ENCODE data around the gene RAB30.

The RAB30 gene, protein sequence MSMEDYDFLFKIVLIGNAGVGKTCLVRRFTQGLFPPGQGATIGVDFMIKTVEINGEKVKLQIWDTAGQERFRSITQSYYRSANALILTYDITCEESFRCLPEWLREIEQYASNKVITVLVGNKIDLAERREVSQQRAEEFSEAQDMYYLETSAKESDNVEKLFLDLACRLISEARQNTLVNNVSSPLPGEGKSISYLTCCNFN

DNA sequence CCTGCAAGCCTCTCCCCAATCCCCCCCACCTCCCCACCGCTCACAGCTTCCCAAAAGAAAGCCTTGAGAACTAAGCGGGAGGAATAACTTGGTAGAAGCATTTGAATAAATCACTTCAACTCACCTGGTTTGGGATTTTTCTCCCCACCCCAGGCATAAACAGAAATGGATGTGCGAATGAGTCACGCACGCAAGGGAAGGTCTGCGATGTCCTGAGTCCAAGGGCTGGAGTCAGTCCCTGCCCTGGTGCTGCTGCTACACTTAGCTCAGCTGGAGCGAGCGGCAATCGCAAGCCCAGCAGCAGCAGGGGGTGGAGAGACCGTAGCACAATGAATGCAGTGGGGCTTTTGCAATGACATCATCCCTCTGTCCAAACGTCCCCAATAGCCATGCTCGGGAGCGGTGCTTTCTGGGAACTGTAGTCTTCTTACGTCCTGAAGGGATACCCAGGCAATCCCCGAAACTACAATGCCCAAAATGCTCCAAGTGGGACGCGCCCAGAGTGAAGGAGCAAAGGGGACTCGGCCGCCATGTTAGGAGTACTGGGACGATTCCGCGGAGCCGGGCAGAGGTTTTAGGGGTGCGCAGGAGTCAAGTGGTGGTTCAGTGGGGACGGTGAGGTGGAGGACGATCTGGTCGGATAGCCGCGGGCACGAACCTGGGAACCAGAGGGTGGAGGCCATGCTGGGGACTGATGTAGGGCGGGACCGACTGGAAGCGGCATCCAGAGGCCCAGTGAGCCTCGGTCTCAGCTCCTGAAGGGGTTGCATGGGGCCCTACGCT lies at the start of gene RAB30:
Gene RAB30, minus strand, starts transcription at position 331 of the 783 bp plus-strand sequence. CDS start 74,581 bp downstream, outside the sequence.
- peak; percentile 98 for DNase-seq (ENCODE audit: low read depth)

DNA sequence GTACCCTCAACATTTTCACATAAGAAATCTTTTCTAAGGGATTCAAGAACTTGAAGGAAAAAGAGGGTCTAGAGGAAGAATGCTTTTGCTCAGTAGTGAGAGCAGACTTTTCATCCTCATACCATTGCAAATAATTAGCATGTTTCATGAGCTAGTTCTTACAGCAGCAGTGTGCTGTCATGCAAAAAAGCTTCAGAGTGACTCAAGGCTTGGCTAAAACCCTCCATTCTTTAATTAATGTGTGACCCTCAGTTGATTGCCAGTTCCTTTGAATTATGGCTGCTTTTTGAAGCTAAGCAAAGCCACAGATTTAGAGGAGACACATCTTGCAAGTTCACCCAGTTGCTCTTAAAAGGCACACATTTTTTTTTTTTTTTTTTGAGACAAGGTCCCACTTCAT lies 48.6 kb upstream of the RAB30 start:
- no peak for DNase-seq (ENCODE audit: low read depth)

DNA sequence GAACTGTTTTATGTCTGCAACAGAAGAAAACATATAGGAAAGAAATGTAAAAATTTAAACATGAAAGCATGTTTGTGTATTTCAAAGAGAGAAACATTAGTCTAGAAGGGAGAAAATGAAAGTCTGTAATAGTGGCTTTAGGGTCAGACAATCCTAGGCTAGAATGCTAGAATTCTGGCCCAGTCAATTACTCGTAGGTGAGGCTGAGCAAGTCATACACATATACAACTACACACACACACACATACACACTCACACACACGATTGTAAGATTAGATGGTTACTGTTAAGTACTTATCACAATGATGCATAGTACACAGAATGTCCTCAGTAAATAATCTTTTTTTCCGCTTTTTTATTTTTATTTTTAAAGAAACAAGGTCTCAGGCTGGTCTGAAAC lies 47.5 kb upstream of the RAB30 start:
- no peak for DNase-seq (ENCODE audit: low read depth)

GRCh38 chr11:83118814-83119213 lies 47.1 kb upstream of the RAB30 start:
- no peak for DNase-seq (ENCODE audit: low read depth)

DNA sequence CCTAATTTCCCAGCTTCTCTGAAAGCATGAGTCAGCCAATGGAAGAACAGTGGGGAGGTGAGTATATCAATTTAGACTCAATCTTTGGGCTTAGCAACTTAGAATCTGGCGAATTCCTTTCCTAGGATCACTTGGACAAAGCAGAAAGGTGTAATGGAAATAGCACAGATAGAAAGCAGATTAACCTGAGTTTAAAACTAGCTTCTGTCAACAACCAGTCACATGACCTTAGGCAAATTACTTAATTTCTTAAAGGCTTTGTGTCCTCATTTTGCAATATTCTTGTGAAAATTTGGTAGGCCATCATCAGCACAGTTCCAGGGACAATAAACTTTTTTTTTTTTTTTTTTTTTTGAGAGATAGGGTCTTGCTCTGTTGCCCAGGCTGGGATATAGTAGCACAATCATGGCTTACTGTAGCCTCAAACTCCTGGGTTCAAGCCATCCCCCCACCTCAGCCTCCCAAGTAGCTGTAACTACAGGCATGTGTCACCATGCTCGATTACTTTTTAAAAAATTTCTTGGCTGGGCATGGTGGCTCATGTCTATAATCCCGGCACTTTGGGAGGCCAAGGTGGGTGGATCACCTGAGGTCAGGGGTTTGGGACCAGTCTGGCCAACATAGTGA lies 44.4 kb upstream of the RAB30 start:
- DNase-seq (ENCODE audit: low read depth), result no peak

- no peak for DNase-seq (ENCODE audit: low read depth)
These were observed 43.9 kb upstream of the RAB30 start for GRCh38 chr11:83115551-83115950.

DNA sequence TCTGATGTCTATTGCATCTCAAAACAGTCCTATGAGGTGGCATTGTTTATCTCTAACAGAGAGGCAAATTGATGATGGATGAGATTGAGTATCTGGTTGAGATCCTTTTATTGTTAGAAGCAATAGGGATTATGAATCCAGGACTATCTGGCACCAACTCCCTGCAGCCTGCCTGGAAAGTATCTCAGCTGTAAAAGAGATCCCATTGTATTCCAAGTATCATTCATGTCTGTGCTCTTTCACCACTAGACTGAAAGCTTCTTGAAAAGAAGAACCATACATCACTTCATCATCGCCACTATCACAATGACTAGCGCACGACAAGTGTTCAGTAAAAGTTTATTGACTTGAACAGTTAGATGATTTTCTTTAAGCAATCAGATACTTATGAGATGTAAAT lies 43.3 kb upstream of the RAB30 start:
- DNase-seq (ENCODE audit: low read depth), result no peak

DNA sequence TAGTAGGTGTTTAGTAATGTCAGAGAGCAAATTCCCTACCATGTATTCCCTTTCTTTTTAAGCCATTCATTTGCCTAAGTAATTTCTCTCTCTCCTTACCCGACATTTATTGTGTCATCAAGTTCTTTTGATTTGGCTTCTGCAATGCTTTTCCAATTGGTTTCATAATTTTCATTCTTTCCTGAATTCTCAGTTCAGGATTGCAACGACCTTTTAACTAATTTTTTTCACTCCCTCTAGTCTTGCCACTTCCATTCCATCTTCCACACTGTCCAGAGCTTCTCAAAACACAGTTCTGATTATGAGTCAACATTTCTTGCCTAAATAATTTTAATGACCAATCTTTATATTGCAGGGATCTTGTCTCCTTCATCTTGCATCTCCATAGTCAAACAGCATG lies 41.2 kb upstream of the RAB30 start:
- no peak for DNase-seq (ENCODE audit: low read depth)

DNA sequence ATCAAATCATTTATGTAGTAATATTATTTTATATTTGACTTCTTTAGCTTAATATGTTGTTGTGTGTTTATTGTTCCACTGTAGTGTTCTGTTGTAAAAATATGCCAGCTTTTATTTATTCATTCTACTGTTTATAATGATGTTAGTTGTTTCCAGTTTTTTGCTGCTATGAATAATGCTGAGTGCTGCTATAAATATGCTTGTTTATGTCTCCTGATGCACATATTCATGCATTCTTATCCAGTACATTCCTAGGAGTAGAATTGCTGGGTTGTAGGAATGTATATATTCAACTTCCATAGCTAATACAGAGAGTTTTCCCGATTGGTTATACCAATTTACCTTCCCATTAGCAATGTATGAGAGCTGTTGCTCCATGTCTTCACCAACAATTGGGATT lies 33.5 kb upstream of the RAB30 start:
- no peak for DNase-seq (ENCODE audit: low read depth)

DNA sequence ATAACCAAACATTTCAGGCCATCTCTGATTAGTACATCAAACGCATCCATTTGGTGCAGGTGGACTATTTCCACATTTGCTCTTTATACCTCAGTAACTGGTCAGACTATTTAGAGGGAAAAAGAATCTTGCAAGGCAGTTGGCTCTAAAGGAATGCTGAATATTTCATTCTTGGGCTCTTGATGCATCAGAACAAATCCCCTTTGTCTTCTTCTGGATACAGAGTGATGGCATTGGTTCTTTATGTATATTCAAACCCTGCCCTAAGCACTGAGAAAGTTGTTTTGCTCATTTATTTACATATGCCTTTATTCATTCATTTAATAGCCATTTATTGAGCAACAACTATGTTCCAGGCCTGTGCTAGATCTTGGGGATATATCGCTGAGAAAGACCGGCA lies 31.1 kb upstream of the RAB30 start:
- DNase-seq (ENCODE audit: low read depth), result no peak

DNA sequence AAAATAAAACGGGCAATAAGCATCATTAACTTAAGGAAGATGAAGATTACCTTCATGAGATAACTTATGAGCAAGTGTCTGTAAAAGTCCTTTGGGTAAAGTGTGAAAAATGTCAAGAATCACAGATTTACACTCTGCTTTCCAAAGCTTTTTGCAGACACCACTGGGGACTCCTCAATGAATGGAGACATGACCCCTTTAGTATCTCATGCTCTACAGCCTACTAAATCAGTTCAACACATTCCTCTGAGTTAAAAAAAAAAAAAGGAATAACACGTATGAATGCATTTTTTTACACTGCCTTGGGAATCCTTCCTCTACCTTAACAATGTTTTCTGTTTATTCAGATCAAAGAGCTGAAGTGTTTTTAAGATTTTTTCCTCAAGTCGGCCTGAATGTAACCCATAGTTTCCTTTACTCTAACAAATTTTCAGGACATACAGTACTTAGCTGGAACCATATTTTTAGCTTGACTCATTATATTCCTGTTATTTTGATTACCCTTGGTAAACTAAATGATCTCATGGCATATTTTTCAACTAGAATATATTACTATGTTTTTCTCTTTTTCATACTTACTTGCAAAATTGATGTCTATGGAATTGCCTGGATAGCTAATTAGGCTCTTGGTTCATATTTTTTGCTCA lies 25.9 kb upstream of the RAB30 start:
- DNase-seq (ENCODE audit: low read depth), result no peak

- no peak for DNase-seq (ENCODE audit: low read depth)
These were observed 21.9 kb upstream of the RAB30 start for GRCh38 chr11:83093634-83094033.

- no peak for DNase-seq (ENCODE audit: low read depth)
These were observed 21.0 kb upstream of the RAB30 start for GRCh38 chr11:83092488-83093384.

- DNase-seq (ENCODE audit: low read depth), result no peak
These were observed 17.3 kb upstream of the RAB30 start for GRCh38 chr11:83088965-83089364.

GRCh38 chr11:83087035-83087434 lies 15.3 kb upstream of the RAB30 start:
- no peak for DNase-seq (ENCODE audit: low read depth)

DNA sequence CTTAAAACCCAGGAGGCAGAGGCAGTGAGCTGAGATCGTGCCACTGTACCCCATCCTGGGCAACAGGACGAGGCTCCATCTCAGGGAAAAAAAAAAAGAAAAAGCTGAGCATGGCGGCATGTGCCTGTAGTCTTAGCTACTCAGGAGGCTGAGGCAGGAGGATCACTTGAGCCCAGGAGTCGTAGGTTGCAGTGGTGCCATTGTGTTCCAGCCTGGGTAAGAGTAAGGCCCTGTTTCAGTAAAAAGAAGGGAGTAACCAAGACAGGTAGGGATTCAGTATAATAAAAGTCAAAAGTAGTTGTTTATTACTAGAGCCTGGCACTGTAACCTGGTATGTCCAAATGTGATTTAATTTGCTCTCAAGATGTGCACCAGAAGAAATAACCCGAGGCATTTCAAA lies 8.1 kb upstream of the RAB30 start:
- no peak for DNase-seq (ENCODE audit: low read depth)

DNA sequence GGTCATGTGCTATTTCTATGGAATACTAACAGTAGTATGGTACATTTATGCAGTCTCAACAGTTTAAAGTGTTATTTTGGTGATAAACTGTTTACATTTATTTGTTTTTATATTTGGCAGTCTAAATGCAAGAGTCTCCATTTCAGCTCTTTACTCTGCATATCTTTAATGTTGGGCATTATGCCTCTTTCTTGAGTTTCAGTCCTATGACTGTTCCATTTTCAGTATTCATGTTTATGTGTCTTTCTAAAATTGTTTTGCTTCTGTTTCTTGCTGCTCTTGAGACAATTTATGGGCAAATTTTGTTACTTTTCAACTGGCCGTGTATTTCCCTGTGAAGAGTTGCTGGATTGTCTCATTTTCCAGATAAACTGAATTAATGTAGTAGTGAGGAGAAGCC lies 6.6 kb upstream of the RAB30 start:
- DNase-seq (ENCODE audit: low read depth), result no peak

DNA sequence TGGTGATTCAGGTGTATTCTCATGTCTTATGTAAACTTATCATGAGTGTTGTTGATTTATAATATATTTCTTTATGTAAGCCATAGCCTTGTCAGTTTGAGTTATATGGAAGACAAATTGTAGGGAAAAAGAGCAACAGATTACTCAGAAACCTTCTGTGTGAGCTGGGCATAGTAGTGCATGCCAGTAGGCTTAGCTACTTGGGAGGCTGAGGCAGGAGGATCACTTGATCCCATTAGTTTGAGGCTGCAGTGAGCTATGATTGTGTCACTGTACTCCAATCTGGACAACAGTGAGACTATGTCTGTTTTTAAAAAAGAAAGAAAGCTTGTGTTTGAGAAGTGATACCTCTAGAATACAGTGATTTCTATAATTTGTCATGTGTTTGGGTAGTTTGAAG lies 2.2 kb upstream of the RAB30 start:
- no peak for DNase-seq (ENCODE audit: low read depth)

GRCh38 chr11:83073258-83073657 lies 1.6 kb upstream of the RAB30 start:
- no peak for DNase-seq (ENCODE audit: low read depth)

DNA sequence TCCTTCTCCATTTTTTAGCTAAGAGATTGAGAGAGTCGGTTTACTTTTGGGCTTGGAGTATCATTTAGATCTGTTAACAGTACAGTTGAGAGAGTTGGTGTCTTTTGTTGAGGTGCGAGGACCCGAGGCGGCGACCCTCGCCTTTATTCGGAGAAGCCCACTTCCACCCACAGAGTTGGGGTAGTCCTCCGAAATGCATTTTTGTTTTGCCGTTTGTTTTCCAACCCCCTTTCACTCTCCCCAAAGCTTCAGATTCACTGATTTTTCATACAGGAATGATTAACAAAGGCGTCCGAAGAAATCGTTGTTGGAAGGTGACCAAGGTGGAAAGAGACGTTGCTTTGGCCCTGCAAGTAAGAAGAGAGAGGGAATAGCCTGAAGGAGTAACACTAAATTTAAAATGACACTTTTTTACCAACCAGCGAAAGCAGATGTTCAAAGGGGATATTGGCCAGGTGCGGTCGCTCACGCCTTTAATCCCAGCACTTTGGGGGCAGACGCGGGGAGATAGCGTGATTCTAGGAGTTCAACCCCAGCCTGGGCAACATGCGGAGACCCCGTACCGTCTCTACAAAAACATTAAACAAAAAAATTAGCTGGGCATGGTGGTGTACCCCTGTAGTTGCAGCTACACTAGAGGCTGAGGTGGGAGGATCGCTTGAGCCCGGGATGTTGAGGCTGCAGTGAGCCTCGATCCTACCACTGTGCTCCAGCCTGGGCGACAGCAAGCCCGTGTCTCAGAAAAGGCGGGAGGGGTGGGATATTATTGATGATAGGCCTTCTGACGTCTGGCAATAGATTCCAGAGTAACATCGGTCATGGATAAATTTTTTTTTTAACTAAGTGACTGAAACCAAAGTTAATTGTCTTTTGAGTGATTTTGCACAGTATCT lies 899 bp upstream of the RAB30 start:
- no peak for DNase-seq (ENCODE audit: low read depth)
